ELF-1 (cell line): ENCODE data around the gene RCAN2.
"Not testable (repeated sequence)": the region's sequence is repeated elsewhere in the genome, so short reads cannot be mapped to it uniquely, and the experiment has no call there.

ENCODE experiments used
- DNase-seq: peaks from one replicate; pipeline ENCODE4 v3.0.0-alpha.2; 2016; ENCODE audit warnings: low read depth, low spot score

RCAN2 gene

GRCh38 chr6:46440141-46440540 is 51.1 kb downstream of the RCAN2 start:
- DNase-seq, result no peak

- no peak for DNase-seq
Measured at GRCh38 chr6:46438245-46438644, 53.0 kb downstream of the RCAN2 start.

GRCh38 chr6:46437671-46438221 is 53.5 kb downstream of the RCAN2 start:
- DNase-seq, result no peak

GRCh38 chr6:46422619-46423018 is 68.6 kb downstream of the RCAN2 start:
- no peak for DNase-seq

GRCh38 chr6:46421939-46422338 is 69.3 kb downstream of the RCAN2 start:
- DNase-seq, result no peak

GRCh38 chr6:46420921-46421638 is 70.2 kb downstream of the RCAN2 start:
- DNase-seq, result no peak

- DNase-seq, result peak; percentile 22
Measured at GRCh38 chr6:46419576-46420002, 71.7 kb downstream of the RCAN2 start.

DNA sequence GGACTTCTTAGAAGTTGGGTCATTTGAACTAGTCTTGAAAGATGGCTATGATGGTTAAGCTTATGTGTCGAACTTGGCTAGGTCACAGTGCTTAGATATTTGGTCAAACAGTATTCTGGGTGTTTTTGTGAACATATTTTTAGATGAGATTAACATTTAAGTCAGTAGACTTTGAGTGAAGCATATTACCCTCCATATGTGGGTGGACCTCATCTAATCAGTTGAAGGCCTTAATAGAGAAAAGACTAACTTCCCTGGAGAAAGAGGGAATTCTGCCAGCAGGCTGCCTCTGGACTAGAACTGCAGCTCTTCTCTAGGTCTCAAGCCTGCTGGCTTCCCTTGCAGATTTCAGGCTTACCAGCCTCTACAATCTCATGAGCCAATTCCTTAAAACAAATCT is 76.9 kb downstream of the RCAN2 start:
- DNase-seq, result no peak

DNA sequence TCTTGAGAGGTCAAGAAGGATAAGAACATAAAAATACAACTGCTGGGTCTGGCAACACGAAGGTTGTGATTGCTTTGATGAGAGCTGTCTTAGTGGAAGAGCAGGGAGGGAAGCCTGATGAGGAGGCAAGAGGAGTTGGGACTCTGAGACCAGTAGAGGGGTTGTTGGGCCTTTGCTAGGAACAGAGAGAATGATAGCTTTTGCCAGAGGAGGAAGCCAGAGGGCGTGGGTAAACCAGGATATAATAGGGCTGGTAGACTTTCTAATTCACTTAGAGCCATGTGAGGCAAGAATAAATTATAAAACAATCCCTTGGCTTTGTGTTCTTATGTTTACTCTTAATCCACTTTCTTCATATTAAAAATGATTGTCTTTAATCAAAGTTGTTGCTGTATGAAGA is 78.6 kb downstream of the RCAN2 start:
- DNase-seq, result no peak

DNA sequence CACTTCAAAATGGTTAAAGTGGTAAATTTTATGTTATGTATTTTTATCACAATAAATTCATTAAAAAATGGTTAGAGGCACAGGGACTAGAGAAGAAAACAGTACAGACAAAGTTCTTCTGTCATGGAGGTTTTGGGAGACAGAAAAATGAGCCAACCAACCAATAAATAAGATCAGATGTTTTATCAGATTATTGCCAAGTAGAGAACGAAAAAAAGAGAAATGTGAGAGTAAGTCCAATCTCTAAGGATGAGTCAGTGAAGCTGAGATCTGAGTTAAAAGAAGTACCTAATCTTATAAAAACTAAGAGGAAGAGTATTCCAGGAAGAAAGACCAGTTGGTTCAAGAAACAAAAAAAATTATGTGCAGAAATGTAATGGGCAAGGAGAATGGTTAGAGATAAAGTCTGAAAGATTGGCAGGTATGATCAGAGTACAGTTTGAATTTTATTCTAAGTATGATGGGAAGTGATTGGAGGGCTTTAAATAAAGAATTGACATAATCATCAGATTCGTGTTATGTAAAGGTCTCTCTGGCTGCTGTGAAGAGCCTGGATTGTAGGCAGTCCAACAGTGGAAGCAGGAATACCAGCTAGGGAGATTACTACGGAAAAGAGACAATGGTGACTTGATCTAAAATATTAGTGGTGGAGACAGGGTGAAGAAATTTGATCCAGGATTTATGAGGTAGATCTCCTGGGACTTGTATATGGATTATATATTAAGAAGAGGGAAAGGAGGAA is 79.6 kb downstream of the RCAN2 start:
- DNase-seq, result no peak

- DNase-seq, result no peak
Measured at GRCh38 chr6:46410334-46410953, 80.8 kb downstream of the RCAN2 start.

DNA sequence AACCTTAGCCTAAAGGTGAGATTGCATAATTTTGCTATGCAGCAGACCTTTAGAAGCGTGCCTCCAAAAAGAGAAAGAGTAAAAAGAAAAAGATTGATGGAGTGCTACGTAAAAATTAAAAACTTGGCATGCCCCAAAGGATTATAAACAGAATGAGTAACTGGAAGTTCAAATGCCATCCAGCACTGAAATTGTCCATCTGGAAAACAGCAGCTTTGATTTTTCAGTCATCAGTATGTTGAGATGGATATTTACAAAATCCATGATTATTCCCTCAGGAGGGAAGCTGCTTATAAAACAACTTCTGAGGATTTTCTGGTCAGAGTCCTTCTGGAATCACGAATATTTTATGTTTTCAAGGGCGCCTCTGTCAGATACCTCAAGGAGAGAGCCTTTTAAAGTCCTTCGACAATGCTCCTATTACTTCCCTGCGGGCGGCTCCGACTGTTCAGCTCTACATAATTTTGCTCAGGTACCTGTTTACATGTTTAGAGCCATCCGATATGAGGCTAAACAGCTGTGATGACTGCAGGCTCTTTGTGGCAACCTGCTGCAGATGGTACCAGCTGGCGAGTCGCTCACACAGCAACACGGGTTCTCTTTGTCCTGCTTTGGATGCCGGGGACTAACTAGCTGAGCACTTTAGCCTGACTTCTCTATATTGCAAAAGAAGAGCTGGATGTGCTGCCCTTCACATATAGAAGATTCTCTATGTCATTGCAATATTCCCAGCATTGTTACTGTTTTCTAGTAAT is 83.3 kb downstream of the RCAN2 start:
- no peak for DNase-seq

DNA sequence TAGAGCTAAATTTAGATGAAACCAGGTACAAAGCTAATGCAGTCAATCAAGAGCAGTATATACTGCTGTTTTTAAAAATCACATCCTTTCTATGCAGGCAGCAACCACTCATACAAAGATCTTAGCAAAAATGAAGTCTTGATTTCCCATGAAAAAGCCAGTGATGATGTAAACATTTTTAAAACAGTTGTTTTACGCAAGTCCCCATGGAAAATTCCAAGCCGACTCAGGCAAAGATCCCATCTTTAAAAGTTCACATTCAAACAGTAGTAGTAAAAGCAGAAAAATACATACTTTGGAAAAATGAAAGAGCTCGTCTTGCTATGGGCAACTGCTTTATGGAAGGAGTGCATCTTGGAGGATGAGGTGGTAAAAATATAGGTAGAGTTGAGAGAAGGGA is 84.0 kb downstream of the RCAN2 start:
- no peak for DNase-seq

GRCh38 chr6:46405620-46406180 is 85.5 kb downstream of the RCAN2 start:
- not testable (repeated sequence) for DNase-seq

- no peak for DNase-seq
Measured at GRCh38 chr6:46400898-46401297, 90.4 kb downstream of the RCAN2 start.

DNA sequence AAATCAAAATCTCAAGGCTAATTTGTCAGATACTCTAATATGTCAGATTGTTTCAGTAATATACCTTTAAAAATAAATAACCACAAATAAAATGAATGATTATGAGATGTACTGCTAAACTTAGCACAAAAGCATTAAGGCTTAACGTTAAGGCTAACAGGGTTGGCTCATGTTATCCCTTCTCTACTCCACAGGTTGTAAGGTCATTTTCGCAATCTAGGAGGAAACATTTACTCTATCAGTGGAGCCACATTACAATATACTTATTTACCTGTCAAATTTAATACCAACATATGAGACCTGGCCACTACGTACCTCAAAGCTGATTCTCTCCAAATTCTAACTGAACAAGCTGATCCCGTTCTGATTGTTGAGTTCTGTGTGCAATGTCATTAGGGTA is 95.7 kb downstream of the RCAN2 start:
- no peak for DNase-seq

GRCh38 chr6:46393940-46394337 is 97.3 kb downstream of the RCAN2 start:
- DNase-seq, result no peak

DNA sequence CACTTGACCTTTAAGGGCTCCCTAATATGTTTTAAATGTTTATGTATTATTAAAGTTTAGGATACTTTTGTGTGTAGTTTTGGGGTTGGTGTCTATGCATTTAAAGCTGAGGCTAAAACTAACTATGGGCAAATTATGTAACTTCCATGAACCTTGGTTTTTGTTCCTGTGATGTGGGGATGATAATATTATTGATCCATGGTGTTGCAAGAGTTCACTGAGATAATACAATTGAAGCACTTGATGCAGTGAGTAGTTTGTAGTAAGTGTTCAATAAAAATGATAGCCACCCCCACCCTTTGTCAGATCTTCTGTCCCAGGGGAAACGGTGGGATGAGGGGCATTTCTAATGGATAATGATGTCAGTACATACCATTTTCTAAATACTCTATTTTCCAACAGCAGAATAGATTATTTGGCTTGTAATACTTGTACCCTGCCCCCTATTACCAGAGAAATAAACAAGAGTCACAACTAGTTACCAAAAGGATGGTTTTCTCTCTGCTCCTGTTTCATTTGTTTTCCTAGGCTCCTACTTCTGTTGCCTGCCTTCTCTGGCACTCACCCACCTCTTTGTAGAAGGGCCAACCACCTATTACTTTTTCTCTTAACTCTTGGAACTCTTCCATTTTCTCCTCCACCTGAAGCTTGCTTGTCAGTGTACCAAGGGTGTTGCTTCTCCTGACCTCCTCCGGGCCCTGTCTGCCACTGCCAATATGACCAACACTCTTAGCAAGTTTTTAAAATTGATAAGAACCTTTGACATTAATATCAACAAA is 97.9 kb downstream of the RCAN2 start:
- DNase-seq, result no peak

DNA sequence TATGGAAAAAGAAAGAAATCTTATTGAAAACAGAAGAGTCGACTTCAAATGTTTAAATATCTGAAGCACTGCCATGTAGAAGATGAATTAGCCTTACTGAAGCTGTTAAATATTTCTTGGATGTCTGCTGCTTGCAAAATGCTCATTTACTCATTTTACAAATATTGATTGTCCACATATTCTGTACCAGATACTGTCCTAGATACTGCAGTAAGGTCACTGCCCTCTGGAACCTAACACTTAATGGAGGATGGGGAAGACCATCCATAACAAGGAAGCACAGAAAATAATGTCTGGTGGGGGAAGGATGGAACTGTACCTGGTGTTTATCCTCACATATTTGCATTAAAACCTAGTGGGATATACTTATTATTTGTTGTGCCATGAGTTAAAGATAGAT is 99.0 kb downstream of the RCAN2 start:
- no peak for DNase-seq

DNA sequence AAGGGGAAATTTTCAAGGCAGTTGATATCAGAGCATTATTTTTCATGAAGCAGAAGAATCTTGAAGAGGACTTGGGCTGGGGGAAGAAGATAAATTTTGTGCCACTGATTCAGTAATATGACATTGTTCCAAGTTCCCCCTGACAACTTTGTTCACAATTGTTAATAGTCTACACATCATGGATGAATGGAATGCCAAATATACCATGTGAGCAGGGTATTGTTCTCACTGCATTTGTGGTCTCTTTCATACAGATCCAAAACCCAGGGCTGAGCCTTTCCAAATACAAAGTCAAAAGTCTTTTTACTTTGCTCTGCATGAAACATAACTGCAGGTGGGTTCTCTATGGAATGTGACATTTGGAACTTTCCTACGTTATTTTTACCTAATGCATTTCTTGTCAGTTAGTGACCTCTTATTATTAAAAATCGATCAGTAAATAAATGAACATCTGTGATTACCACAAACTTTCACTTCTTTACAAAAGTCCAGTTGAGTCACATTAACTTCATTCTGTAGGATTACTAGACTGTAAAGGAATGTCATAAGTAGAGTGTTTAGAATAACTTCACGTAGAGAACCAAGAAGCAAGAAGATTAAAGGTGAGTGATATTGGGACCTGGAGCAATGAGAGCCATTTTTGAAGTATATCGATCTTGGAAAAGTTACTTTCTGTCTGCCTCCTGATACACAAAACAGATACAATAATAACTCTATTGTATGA is 100.9 kb downstream of the RCAN2 start:
- no peak for DNase-seq
